Measurements from ENCODE around the gene APBA1.

DNA sequence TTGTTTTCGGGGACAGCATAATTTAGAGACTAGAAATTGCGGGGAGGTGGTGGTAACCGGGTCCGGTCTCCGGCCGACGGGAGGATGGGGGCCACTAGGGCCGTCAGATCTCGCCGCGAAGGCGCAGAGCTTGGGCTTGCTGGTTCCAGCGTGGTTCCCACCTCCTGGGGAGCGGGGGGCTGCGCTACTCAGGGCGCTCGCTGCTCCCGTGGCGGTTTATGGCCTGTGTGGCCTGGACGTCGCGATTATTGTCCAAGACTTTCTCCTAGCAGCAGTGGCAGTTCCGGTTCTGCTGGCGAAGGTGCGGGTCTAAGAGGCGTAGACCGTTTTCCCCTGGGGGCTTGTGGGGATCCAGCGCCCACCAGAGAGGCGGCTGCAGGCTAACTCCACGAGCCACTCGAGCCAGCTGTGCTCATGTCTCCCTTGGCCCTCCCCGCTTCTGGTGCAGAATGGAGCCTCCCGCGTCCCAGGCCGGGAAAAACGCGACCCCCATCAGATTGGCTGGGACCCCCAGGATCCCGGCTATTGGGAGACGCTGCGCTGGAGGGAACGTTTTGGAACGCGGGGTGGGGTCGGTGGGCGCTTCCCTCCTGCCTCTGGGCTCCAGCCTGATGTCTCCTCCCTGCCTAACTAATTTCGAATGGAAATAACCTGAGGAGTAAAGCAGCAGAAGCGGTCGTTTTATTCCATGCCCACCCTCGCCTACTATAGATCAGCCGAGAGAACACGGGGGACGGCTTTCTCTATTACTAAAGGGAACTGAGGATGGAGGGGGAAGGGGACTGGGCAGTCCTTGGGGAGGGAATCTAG is 260.0 kb downstream of the APBA1 start:
- TF ChIP-seq EZH2phosphoT487 (conservative IDR thresholded peaks at IDR 0.05; ENCODE audit: low read length) (no peak), CTCF (IDR thresholded peaks at IDR 0.05; ENCODE audit: insufficient read depth, low read length, poor library complexity, severe bottlenecking) (no peak)

All from SU-DHL-6 (cell line).